Nephron (organoid): ENCODE measurements around the gene TSPAN7.

Experiments used
- H3K27ac Mint-ChIP-seq, 3 experiments: 2 replicates each; pipeline ENCODE4 v1.8.0; 2020; ENCODE audit warnings: mixed read lengths in 3 of 3, mild to moderate bottlenecking in 2 of 3, moderate library complexity in 1 of 3
- H3K27me3 Mint-ChIP-seq: 2 replicates; pipeline ENCODE4 v1.8.0; 2021; ENCODE audit warnings: low read depth, mild to moderate bottlenecking, moderate library complexity, mixed read lengths
- H3K36me3 Mint-ChIP-seq: 2 replicates; pipeline ENCODE4 v1.8.0; 2020; ENCODE audit warnings: low read depth, mixed read lengths
- H3K4me1 Mint-ChIP-seq: 2 replicates; pipeline ENCODE4 v1.8.0; 2020; ENCODE audit warnings: mixed read lengths
- H3K4me3 Mint-ChIP-seq, 3 experiments: 2 replicates each; pipeline ENCODE4 v1.8.0; 2020; ENCODE audit warnings: mild to moderate bottlenecking in 3 of 3, mixed read lengths in 3 of 3, moderate library complexity in 2 of 3
- H3K9me3 Mint-ChIP-seq: 2 replicates; pipeline ENCODE4 v1.8.0; 2020; ENCODE audit warnings: mixed read lengths
- TF ChIP-seq, protein P1 (sequence below), 3 experiments: fragments of 200-600 bp; sonication (generic); IDR thresholded peaks; one replicate each; pipeline ENCODE4 v1.5.0; 2021; ENCODE audit warnings: antibody characterized with exemption in 3 of 3; ENCODE audit not compliant: unreplicated experiment in 3 of 3

Gene TSPAN7

DNA sequence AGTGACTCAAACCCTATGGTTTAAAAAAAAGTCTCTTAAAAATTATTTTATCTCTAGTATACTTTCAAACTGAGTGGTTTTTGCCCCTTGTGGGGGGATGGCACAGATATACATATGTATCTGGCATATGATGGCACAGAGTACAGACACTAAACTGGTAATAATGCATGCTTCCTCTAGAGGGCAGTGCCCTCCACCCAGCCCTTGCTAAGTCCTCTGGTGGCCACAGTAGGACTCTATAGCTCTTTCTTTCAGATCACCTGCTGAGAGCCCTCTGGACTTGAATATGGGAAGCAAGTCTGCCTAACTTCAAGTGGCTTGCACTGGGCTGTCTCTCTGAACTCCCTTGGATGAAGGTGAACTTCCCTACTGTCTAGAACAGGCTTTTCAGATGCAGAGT, 66.3 kb downstream of the TSPAN7 start:
- no peak overlapping the region for H3K4me3 Mint-ChIP-seq
- no peak overlapping the region for H3K27ac Mint-ChIP-seq
- H3K36me3 Mint-ChIP-seq: no peaks in the 10 kb centered on the region
- TF ChIP-seq, protein P1, sequence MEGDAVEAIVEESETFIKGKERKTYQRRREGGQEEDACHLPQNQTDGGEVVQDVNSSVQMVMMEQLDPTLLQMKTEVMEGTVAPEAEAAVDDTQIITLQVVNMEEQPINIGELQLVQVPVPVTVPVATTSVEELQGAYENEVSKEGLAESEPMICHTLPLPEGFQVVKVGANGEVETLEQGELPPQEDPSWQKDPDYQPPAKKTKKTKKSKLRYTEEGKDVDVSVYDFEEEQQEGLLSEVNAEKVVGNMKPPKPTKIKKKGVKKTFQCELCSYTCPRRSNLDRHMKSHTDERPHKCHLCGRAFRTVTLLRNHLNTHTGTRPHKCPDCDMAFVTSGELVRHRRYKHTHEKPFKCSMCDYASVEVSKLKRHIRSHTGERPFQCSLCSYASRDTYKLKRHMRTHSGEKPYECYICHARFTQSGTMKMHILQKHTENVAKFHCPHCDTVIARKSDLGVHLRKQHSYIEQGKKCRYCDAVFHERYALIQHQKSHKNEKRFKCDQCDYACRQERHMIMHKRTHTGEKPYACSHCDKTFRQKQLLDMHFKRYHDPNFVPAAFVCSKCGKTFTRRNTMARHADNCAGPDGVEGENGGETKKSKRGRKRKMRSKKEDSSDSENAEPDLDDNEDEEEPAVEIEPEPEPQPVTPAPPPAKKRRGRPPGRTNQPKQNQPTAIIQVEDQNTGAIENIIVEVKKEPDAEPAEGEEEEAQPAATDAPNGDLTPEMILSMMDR (IDR thresholded peaks at IDR 0.05; ENCODE audit: unreplicated experiment in 3 of 3): no peak
- H3K27me3 Mint-ChIP-seq: no peaks in the 10 kb centered on the region
- H3K4me1 Mint-ChIP-seq: no peaks in the 10 kb centered on the region
- H3K9me3 Mint-ChIP-seq: peaks cover 5% of the 10 kb centered on the region

DNA sequence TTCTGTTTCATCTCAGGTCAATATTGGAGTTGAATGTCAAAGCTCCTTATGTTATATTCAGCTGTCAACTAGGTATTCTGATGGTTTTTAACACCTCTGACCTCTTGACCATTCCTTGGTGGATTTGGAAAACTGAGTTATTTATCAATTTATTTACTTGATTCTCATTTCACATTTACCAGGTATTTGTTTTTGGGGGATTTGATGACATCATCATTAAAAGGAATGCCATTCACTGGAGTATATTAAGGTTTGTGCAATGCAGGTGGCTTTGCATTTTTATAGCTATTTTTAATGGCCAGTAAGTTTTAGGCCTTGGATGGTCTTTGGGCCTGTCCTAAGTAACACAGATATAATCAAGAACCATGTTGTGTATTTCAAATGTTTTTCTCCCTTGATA, 67.2 kb downstream of the TSPAN7 start:
- H3K4me1 Mint-ChIP-seq: no peaks in the 10 kb centered on the region
- TF ChIP-seq, protein P1 (IDR thresholded peaks at IDR 0.05; ENCODE audit: unreplicated experiment in 3 of 3): no peak
- no peak overlapping the region for H3K4me3 Mint-ChIP-seq
- no peak overlapping the region for H3K27ac Mint-ChIP-seq
- H3K9me3 Mint-ChIP-seq: peaks cover 5% of the 10 kb centered on the region
- no peaks in the 10 kb centered on the region for H3K27me3 Mint-ChIP-seq
- H3K36me3 Mint-ChIP-seq: no peaks in the 10 kb centered on the region

DNA sequence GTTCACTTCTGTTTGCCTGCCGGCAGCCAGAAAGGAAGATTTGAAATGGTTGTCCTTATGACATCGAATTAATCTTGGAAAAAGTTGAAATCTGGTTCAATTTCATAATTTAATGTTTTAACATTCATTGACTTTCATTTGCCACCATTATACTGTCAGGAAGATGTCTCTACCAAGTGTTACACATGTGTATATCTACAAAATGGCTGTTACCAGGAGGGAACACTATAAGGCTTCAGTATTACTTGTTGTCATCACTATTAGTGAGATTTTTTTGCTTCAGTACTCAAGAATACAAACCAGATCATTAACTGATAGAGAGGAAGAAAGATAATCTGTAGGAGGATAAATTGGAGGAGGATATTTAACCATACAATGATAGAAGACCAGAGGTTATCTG, 71.2 kb downstream of the TSPAN7 start:
- H3K9me3 Mint-ChIP-seq: no peaks in the 10 kb centered on the region
- H3K4me3 Mint-ChIP-seq: no peak overlapping the region
- H3K36me3 Mint-ChIP-seq: no peaks in the 10 kb centered on the region
- TF ChIP-seq, protein P1 (IDR thresholded peaks at IDR 0.05; ENCODE audit: unreplicated experiment in 3 of 3): no peak
- no peak overlapping the region for H3K27ac Mint-ChIP-seq
- peaks cover 6% of the 10 kb centered on the region for H3K4me1 Mint-ChIP-seq
- no peaks in the 10 kb centered on the region for H3K27me3 Mint-ChIP-seq

GRCh38 chrX:38634665-38635064, 73.3 kb downstream of the TSPAN7 start:
- Mint-ChIP-seq H3K4me1 (peaks cover 7% of the 10 kb centered on the region), H3K27me3 (no peaks in the 10 kb centered on the region), H3K27ac (no peak overlapping the region), H3K4me3 (no peak overlapping the region), H3K36me3 (no peaks in the 10 kb centered on the region), H3K9me3 (no peaks in the 10 kb centered on the region)
- TF ChIP-seq, protein P1 (IDR thresholded peaks at IDR 0.05; ENCODE audit: unreplicated experiment in 3 of 3): no peak

DNA sequence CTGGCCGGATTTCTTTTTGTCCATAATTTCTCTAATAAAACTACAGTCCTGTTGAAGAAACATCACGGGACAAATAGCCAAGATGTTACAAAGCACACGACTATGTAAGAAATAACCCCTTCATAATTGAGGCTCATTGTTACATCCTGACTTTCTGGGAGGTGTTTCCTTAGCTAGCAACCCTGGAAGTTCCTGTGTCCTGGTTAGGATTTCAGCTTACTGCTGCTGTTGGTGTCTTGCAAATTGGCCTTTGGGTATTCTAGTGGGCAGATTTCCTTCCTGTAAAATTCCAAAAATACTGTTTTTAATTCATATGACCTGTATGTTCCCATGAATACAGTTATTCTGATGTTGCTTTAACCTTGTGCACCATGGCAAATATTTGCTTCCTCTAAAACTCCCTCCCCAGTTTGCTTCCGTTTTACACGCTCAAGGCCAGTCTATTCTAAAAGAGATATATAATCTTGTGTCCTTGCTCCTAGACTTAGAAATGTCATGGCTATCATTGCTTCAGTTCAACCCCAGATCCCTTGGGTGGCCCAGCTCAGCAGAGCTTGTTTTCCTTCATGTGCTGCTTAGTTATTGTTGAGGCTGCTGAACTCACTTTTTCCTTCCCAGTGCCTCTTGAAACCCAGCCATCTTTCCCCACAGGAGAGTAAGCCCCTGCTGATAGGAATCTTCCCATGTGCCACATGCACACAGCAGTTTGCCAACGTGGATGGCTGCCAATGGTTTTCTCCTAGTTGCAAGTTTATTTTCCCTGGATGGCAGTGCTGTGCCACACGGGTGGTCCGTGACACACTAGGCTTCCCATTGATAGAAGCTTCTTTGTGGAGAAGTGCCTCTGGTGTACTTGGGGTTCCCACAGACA, 75.8 kb downstream of the TSPAN7 start:
- peaks cover 12% of the 10 kb centered on the region for H3K4me1 Mint-ChIP-seq

More for the DNA sequence above, 75.8 kb downstream of the TSPAN7 start:
- Mint-ChIP-seq H3K9me3 (no peaks in the 10 kb centered on the region), H3K27me3 (no peaks in the 10 kb centered on the region), H3K4me3 (no peak overlapping the region), H3K36me3 (no peaks in the 10 kb centered on the region), H3K27ac (peak overlapping the region in 2 of 3 experiments; percentile 1 to 35)
- TF ChIP-seq, protein P1 (IDR thresholded peaks at IDR 0.05; ENCODE audit: unreplicated experiment in 3 of 3): no peak
